ENCODE data around the gene FMN1. TPM values are rescaled to one million over a fixed set of nuclear protein-coding genes. Genes with fewer than 3 reads are reported as not detected.

The FMN1 gene
- polyA plus RNA-seq, 3 donors: 0.28 to 3.7 (median 0.34) TPM

GRCh38 chr15:32723171-32723948 lies 471.2 kb downstream of the FMN1 start:
- H3K27me3 Mint-ChIP-seq (ENCODE audit: low read depth in 3 of 3): peaks cover 51 to 68% (median 56%) of the 10 kb centered on the region in 3 donors
- Histone ChIP-seq H3K36me3 (replicated peaks in 1 of 2; ENCODE audit: control insufficient read depth in 1 of 2, insufficient read depth in 2 of 2, low read length in 2 of 2) (no peaks in the 10 kb centered on the region), H3K27me3 (ENCODE audit: control insufficient read depth in 2 of 2, insufficient read depth in 2 of 2, low read length in 2 of 2) (peaks cover 45 to 51% of the 10 kb centered on the region in 2 donors), H3K4me2 (replicated peaks; ENCODE audit: extremely low read depth, low read length, poor library complexity, severe bottlenecking) (no peak overlapping the region), H3K79me2 (ENCODE audit: insufficient read depth, low read length) (no peaks in the 10 kb centered on the region), H3K27ac (ENCODE audit: low read depth in 1 of 2, low read length in 2 of 2) (no peak overlapping the region), H3K9ac (ENCODE audit: insufficient read depth, low read length, poor library complexity, severe bottlenecking) (no peak overlapping the region), H3K4me1 (ENCODE audit: control insufficient read depth in 1 of 2, insufficient read depth in 2 of 2, low read length in 2 of 2) (peaks cover 8 to 9% of the 10 kb centered on the region in 2 donors), H3K9me3 (replicated peaks in 1 of 2; ENCODE audit: control insufficient read depth in 1 of 2, insufficient read depth in 1 of 2, low read length in 2 of 2) (peaks cover 3 to 15% of the 10 kb centered on the region in 2 donors), H4K20me1 (ENCODE audit: insufficient read depth, low read length) (no peaks in the 10 kb centered on the region), H2AFZ (ENCODE audit: insufficient read depth, low read depth, low read length, poor library complexity, severe bottlenecking) (no peak overlapping the region), H3K4me3 (replicated peaks in 1 of 3; ENCODE audit: low read depth in 2 of 3, low read length in 3 of 3) (no peak overlapping the region)
- peaks cover 4 to 18% (median 15%) of the 10 kb centered on the region in 7 donors for H3K9me3 Mint-ChIP-seq
- H3K27ac Mint-ChIP-seq: no peak overlapping the region
- H3K4me1 Mint-ChIP-seq: peaks cover 9% of the 10 kb centered on the region
- H3K4me3 Mint-ChIP-seq: peak overlapping the region in 1 of 2 donors; percentile 22
- intact Hi-C loops (cut with micrococcal nuclease): no loop called here
- DNase-seq: no peak
- H3K36me3 Mint-ChIP-seq: peaks cover 0 to 4% of the 10 kb centered on the region in 2 donors
- no CpG with 5 or more reads among the region's 2 CpGs for WGBS (ENCODE audit: insufficient coverage)
- TF ChIP-seq CTCF (IDR thresholded peaks at IDR 0.05): no peak

- Histone ChIP-seq H4K20me1 (ENCODE audit: insufficient read depth, low read length) (no peaks in the 10 kb centered on the region), H3K4me1 (ENCODE audit: control insufficient read depth in 1 of 2, insufficient read depth in 2 of 2, low read length in 2 of 2) (peaks cover 17 to 21% of the 10 kb centered on the region in 2 donors), H3K4me2 (replicated peaks; ENCODE audit: extremely low read depth, low read length, poor library complexity, severe bottlenecking) (no peak overlapping the region), H3K9me3 (replicated peaks in 1 of 2; ENCODE audit: control insufficient read depth in 1 of 2, insufficient read depth in 1 of 2, low read length in 2 of 2) (peaks cover 3 to 15% of the 10 kb centered on the region in 2 donors), H3K36me3 (replicated peaks in 1 of 2; ENCODE audit: control insufficient read depth in 1 of 2, insufficient read depth in 2 of 2, low read length in 2 of 2) (no peaks in the 10 kb centered on the region), H3K79me2 (ENCODE audit: insufficient read depth, low read length) (no peaks in the 10 kb centered on the region), H3K4me3 (replicated peaks in 1 of 3; ENCODE audit: low read depth in 2 of 3, low read length in 3 of 3) (no peak overlapping the region), H3K27me3 (ENCODE audit: control insufficient read depth in 2 of 2, insufficient read depth in 2 of 2, low read length in 2 of 2) (peaks cover 54 to 61% of the 10 kb centered on the region in 2 donors), H3K9ac (ENCODE audit: insufficient read depth, low read length, poor library complexity, severe bottlenecking) (no peak overlapping the region), H2AFZ (ENCODE audit: insufficient read depth, low read depth, low read length, poor library complexity, severe bottlenecking) (no peak overlapping the region), H3K27ac (ENCODE audit: low read depth in 1 of 2, low read length in 2 of 2) (no peak overlapping the region)
- H3K36me3 Mint-ChIP-seq: peaks cover 0 to 4% of the 10 kb centered on the region in 2 donors
- peaks cover 58 to 78% (median 66%) of the 10 kb centered on the region in 3 donors for H3K27me3 Mint-ChIP-seq (ENCODE audit: low read depth in 3 of 3)
- H3K4me3 Mint-ChIP-seq: no peak overlapping the region
- H3K4me1 Mint-ChIP-seq: peaks cover 16% of the 10 kb centered on the region
- intact Hi-C loops (cut with micrococcal nuclease): no loop called here
- H3K9me3 Mint-ChIP-seq: peaks cover 4 to 21% (median 15%) of the 10 kb centered on the region in 7 donors
- TF ChIP-seq CTCF (IDR thresholded peaks at IDR 0.05): no peak
- DNase-seq: no peak
- no peak overlapping the region for H3K27ac Mint-ChIP-seq
These were observed 472.4 kb downstream of the FMN1 start for GRCh38 chr15:32722136-32722535.
